HL-60/S4 treated with phorbol 12-myristate 13-acetate at 8.2 ng/mL for 4 days and 3 days (cell line): ENCODE data around the gene GEMIN7.

Experiments used
- in situ Hi-C: fragments of 300-500 bp; cut with MboI; formaldehyde crosslinking; loops from 2 replicates; pipeline ENCODE4 v1.15.0; 2022; ENCODE audit warnings: low sequenced_read_pairs

Gene GEMIN7

DNA sequence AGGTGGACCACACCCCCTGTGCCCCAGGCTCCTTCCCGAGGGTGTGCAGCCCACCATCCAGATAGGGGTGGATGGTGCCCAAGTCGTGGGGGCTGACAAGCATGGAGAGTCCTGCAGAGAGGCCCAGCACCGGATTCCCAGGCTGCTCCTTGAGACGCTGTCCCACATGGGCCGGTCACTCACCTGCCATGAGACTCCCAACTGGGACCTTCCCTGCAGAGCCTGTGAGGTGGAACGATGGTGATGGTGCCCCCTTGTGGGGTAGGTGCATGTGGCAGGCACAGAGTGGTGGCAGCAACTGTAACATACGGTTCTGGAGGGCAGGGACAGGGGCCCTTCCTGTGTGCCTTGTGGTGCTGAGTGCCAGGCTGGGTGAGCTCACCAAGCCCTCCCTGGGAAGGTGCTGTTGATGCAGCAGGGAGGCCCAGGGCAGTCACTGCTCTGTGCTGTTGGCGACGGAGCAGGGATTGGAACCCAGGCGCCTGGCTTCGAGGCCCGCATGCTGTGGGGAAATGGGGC lies 47.0 kb downstream of the GEMIN7 start:
- in situ Hi-C loops, result no loop called here

DNA sequence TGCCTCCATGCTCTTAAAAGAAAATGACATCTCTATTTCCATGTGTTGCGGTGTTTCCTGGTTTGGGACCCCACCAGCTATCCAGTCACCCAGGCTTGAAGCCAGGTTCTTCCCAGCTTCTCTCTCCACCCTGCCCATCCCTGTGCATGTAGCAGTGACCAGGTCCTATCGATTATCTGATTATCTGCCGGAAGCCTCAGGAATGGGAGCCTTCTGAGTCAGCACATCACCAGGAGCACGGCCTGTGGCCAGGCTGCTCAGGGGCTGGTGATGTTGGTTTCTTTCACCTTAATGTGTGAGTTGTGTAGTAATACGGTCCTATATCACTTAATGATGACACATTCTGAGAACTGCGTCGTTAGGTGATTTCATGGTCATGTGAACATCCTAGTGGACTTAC lies 47.6 kb downstream of the GEMIN7 start:
- in situ Hi-C loops, result no loop called here

GRCh38 chr19:45128146-45128545 lies 49.1 kb downstream of the GEMIN7 start:
- in situ Hi-C loops, result no loop called here

- in situ Hi-C loops, result no loop called here
These were observed 49.7 kb downstream of the GEMIN7 start for GRCh38 chr19:45128806-45129205.

DNA sequence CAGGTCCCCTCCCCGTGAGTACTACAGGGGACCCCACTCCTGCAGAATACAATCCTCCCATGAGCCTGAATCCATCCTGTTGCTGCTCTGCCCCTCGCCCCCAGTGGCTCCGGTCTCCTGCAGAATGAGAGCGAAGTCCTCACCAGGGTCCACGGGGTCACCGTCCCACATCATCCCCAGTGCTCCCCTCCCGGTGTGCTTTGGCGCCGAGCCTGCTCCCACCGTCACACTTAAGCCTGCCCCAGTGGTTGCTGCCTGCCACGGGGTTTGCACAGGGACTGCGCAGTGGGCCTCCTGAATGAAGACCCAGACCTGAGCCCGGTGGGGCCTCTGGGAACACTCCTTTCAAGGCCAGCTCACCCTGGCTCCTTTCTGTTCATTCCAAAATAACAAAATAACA lies 51.2 kb downstream of the GEMIN7 start:
- in situ Hi-C loops, result no loop called here

- in situ Hi-C loops, result no loop called here
These were observed 52.0 kb downstream of the GEMIN7 start for GRCh38 chr19:45130888-45131615.

DNA sequence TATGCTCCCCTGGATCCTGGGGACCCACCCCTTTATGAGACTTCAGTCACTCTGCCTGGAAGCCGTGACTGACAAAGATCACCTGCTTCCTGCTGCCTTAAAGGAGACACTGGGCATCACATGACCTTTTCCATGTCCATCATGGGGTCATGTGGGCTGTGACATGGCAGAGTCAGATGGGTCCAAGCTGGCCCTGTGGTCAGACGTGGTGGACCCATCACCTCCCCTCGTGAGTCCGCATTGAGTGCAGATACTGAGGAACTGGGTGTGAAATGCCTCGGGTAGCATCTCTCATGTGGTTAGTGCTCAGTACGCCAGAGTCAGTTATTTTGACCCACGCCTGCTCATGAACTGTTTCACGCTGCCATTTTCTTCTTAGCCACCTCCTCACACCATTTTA lies 54.6 kb downstream of the GEMIN7 start:
- in situ Hi-C loops, result no loop called here

- in situ Hi-C loops, result no loop called here
These were observed 56.3 kb downstream of the GEMIN7 start for GRCh38 chr19:45135176-45135885.

GRCh38 chr19:45136507-45137178 lies 57.6 kb downstream of the GEMIN7 start:
- in situ Hi-C loops, result no loop called here

DNA sequence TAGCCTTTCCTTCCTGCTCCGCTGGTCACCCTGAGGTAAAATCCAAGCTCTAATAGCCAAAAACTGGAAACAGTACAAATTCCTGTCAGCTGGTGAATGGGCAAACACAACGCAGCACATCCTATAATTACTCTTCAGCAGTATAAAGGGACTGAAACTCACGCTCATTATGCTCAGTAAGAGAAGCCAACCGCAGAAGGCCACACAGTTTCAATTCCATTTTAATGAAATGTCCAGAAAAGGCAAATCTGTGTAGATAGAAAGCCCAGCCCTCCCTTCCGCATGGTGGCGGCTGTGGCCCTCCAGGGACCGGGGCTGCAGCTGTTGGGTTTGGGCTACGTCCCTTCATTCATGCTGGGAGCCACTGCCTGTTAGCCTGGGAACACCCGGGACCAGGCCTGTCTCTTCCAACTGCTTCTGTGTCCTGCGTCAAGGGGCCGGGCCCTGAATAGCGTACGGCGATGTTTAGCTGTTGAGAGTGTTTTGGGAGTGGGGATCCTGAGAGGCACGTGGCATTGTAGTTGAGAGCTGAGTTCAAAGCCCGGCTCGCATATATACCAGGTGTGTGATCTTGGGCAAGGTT lies 58.2 kb downstream of the GEMIN7 start:
- in situ Hi-C loops, result no loop called here

DNA sequence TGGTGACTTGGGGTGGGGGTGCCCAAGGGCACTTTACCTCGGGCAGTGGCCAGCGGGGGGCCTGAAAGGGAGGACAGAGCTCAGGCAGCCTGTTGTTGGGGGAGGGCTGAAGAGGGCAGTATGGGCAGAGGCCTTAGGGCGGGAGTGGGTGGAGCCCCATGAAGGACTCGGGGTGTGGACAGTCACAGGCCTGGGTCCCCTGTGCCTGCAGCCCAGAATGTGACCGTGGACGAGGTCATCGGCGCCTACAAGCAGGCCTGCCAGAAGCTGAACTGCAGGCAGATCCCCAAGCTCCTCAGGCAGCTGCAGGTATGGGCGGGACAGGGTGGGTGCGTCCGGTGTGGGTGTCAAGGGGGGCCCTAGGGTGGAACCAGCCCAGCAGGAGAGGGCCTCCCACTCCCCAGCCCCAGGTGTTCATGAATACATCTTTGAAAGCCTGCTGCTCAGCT lies 59.3 kb downstream of the GEMIN7 start:
- in situ Hi-C loops, result no loop called here

GRCh38 chr19:45139286-45140143 lies 60.5 kb downstream of the GEMIN7 start:
- in situ Hi-C loops, result no loop called here

DNA sequence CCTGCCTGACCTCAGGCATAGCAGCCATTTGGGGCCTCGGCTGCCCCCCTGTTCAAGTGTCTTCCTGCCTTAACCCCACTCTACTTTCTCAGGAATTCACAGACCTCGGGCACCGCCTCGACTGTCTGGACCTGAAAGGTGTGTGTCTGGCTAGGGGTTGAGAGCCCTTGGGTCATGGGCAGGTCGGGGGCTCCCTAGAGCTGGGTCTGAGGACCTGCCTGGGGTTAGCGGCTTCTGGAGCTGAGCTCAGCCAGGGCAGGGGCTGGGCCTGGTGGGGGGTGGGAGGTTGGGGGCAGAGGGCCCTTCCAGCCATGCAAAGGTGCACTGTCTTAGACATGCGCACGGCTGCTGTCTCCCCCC lies 61.1 kb downstream of the GEMIN7 start:
- in situ Hi-C loops, result no loop called here

DNA sequence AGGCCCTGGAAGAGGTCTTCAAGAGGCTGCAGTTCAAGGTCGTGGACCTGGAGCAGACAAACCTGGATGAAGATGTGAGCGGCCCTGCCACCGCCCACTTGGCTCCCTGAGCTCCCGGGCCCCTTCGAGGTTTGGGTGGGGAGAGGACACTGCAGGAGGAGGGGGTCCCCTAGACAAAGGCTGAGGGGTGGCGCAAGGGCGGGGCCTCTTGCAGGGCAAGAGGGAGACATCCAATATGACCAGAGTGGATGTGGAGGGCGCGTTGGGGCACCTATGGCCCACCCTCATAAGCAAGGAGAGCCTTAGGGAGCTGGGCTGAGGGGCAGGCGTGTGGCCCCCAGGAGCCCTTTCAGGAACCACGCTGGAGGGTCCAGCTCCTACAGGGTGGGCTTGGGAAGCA lies 61.5 kb downstream of the GEMIN7 start:
- in situ Hi-C loops, result no loop called here
